Dedifferentiated amniotic fluid mesenchymal stem cell (primary cell): ENCODE results near the gene GET4.
"Not testable (repeated sequence)": the region's sequence is repeated elsewhere in the genome, so short reads cannot be mapped to it uniquely, and the experiment has no call there.

Source experiments
- DNase-seq: peaks from one replicate; pipeline ENCODE4 v3.0.0-alpha.2; 2016; ENCODE audit errors: extremely low spot score

GET4 gene

DNA sequence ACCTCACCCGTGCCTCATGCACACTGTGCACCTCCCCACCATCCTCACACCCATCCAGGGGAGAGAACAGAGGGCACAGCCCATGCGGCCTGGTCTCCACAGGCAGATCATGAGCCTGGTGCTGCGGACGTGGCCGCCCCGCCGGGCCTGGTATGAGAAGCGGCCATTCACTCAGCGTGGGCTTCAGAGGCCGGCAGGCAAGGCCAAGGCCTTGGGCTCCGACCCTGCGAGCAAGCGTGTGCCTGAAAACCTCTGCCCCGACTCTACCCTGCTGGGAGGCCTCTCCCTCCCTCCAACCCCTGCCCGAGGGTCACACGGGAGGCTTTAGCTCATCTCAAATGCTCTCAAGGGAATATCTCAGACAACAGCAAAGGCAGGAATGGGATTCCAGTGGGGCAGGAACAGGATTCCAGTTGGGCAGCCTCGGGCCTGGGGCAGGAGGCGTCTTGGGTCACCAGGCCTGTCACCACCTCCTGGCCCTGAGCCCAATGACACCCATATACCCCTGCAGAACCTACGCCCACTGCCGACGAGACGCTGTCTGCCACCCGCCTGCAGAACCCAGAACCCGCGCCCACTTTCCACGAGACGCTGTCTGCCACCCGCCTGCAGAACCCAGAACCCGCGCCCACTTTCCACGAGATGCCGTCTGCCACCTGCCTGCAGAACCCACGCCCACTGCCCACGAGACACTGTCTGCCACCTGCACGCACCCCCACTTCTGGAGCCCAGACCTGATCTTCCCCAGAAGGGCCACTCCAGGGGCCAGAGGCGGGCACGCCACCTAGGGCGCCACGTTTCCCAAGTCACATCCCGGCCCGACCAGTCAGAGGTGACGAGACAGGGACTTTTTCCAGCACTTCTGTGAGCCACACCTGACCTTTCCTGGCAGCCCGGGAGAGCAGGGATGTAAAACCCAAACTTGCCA lies 39.2 kb downstream of the GET4 start:
- DNase-seq = no peak

DNA sequence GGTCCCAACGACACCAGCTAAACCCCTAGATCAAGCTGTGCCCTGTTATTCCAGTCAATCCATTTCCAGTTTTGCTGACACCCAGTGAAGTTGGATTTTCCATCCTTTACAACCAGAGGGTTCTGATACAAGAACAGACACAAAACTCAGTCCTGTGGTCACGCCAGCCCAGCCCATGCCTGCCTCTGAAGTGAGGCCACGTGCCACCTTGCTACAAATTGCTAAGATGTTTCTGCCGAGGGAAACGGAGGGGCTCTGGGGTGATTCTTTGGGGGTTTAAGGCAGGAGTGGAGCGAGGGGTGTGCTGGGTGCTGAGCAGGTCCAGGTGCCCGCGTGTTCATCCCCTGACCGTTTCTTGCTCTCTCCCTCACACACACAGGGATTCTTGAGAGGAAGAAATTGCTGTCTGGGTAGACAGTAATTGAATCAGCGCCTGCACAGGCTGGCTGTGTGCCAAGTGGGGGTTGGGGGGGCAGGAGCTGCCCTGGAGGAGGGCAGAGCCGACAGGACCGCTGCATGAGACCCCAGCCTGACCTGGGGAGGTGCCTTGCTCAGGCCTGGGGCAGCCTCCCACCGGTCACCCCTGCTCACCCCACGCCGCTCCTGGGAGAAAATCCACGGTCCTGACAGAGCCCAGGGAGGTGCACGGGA lies 40.1 kb downstream of the GET4 start:
- DNase-seq = no peak

DNA sequence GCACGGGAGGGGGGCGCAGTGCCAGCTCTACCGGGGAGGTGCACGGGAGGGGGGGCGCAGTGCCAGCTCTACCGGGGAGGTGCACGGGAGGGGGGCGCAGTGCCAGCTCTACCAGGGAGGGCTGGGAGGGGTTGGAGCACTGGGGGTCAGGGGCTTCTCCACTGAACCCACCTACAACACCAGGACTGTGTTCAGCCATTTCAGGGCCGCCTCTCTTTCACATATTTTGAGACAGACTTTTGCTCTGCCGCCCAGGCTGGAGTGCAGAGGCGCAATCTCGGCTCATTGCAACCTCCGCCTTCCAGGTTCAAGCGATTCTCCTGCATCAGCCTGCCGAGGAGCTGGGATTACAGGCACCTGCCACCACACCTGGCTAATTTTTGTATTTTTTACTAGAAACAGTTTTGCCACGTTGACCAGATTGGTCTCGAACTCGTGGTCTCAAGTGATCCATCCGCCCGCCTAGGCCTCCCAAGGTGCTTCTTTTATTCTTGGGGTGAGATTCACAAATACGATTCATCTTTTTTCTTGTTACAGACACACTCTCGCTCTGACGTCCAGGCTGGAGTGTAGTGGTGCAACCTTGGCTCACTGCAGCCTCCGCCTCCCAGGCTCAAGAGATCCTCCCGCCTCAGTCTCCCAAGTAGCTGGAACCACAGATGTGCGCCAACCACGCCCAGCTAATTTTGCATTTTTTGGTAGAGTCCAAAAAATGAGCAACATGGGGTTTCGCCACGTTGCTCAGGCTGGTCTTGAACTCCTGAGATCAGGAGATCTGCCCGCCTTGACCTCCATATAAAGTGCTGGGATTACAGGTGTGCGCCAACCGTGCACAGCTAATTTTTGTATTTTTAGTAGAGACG lies 41.1 kb downstream of the GET4 start:
- no peak for DNase-seq

DNA sequence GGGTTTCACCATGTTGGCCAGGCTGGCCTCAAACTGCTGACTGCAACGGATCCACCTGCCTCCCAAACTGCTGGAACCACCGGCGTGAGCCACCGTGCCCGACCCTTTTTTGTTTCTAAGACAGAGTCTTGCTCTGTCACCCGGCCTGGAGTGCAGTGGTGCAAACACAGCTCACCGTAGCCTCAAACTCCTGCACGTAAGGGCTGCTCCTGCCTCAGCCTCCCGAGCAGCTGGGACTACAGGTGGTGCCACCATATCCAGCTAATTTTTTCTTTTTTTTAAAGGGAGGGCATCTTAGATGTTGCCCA lies 41.7 kb downstream of the GET4 start:
- no peak for DNase-seq

DNA sequence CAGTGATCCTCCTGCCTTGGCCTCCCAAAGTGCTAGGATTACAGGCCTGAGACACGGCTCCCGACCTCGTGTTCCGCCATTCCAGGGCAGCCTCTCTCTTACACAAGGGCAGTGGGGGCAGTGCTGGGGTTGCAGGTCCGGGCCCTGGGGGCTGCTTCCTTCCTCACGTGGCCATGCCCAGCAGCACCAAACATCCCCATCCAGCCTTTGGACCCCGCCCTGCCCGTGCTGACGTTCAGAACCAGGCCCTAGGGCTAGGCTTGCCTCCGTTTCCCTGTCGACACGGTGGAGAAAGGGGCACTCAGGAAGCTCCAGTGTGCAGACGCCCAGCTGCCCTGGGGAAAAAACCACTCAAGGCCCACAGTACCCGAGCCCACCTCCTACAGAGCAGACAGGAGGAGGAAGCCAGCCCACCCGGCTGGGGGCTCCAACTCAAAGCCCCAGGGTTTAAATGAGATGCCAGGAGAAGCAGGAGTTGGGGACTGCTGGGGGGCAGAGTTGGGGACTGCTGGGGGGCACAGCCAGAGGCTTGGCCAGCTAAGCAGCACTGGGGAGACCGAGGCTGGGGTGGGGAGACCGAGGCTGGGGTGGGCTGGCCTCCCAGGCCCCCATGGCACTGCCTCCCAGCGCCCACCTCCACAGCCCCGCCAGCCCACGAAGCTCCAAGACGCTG lies 42.2 kb downstream of the GET4 start:
- no peak for DNase-seq

DNA sequence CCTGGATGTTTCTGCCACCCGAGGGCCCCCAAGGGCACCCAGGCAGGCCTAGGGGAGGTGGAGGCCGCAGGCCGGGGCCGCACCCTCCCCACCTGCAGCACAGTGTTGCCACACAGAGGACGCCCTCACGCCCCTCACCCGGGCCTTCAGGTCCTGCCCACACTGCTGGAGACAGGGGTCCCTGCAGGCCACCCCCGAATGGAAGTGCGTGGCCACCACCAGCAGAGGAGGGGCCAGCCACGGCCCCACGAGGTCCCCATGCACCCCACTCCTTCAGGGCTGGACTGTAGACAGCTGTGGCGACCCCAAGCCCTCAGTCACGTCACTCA lies 42.7 kb downstream of the GET4 start:
- DNase-seq = no peak

DNA sequence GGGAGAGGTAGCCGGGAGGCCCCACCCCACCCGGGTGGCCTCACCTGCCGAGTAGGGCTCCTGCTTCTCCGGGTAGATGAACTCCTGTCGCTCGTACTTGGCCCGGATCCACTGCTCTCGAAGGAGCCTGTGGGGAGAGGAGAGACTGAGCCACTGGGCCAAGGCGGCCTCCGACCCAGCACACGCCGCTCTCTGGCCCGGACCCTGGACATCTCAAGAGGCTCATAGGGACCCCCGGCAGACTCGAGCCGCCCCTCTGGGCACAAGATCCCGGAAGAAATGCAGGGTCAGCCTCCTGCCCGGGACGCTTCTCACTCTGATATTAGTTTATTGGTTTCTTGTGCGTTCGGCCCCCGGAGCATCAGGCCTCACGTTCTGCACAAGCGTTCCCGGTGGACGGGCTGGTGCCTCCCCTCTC lies 43.6 kb downstream of the GET4 start:
- no peak for DNase-seq

DNA sequence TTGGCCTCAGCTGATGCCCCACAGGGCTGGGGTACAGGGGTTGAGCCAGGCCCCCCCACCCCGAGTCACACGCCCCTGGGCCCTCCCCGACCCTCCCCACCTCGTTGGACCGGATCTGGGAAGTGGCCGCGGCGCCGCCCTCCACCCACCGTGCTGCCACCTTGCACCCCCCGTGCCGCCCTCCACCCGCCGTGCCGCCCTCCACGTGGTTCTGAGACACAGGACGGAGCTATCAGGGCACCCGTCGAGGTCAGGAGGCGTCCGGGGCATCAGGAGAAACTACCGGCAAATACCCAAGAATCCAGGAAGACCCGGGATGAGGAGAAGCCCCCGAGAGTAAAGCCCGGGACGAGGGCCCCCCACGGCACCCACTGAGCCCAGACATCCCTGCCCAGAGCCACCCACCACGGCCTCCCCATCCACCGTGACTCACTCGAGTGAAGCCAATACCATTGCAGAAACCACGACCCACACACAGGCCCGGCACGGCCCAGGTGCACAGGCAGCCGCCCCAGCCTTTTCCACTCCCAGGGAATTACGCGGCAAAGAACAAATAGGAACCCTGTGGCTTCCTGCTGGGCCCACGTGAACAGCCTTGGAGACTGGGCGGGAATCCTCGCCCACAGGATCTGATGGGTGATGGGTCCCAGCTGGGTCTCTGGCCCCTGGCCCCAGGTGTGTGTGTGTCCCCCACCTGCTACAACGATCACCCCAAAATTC lies 44.2 kb downstream of the GET4 start:
- DNase-seq = no peak

DNA sequence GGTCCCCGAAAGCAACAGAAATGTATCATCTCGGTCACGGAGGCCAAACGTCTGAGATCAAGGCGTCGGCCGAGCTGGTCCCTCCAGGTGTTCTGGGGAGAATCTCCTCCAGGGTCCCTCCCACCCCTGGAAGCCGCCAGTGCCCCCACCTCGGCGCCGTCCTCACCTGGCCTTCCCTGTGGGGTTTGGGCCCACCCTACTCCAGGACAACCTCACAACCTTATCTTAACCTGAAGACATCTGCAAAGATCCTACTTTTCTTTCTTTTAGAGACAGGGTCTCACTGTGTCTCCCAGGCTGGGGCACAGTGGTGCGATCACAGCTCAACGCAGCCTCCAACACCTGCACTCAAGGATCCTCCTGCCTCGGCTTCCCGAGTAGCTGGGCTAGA lies 44.7 kb downstream of the GET4 start:
- no peak for DNase-seq

DNA sequence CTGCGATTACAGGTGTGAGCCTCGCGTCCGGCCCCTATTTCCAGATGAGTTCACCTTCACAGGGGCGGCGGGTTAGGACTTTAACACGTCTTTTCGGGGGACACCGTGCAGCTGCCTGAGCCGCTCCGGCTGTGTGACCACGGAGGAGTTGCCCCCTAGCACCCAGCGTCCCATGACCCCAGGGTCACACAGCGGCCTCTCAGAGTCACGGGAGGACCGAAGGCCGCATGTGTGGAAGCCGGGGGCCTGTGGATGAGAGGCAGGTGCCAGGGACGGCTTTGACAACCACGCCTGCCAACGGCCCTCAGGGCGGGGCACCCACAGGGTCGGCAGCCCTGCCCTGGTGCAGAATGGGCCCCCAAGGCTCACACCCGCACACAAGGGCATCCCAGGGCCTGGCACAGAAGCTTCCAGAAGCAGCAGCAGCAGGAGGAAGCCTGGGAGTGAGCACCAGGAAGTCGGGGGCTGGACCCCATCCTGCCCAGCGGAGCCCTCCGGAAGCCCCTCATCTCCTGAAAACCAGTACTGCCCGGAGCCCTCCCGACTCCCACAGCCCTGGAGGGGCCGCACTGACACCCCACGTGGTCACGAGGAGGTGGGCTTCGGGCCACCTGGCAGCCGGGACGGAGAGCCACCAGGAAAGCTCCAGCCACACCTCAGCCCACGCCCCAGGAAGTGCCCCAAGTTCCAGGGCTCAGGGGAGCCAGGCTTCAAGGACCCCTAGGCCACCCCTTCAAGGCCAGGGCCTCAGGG lies 45.4 kb downstream of the GET4 start:
- DNase-seq = no peak

DNA sequence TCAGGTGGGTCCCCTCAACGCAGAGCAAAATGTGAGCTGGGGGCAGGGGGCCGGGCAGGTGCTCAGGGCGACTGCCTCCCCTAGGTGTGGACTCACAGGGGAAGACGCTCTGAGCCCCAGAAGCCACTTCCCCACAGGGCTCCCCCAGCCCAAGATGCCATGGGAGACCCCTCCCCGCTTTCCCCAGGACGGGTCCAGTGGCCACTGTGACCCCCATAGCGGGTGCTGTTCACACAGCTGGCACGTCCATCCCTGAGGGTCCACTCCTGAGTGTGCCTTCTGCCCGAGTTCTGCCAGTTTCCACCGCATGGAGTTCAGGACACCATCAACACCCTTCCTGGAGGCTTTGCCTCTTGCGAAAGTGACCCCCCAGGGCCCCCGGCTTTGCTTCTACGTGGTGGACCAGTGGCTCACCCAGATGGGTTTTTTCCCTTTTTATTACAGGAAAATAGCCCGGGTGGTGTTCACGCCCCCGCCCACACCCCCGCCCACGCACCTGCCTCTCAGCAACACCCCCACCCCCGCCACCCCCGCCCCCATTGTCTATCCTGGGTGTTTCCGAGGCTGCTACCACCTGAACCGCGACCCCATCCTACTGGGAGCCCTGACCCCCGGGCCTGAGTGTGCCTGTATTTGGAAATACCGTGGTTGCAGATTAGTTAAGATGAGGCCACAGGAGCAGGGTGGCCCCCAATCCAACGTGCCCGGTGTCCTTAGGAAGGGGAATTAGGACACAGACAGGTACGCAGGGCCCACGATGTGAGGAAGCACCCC lies 46.2 kb downstream of the GET4 start:
- DNase-seq = no peak

DNA sequence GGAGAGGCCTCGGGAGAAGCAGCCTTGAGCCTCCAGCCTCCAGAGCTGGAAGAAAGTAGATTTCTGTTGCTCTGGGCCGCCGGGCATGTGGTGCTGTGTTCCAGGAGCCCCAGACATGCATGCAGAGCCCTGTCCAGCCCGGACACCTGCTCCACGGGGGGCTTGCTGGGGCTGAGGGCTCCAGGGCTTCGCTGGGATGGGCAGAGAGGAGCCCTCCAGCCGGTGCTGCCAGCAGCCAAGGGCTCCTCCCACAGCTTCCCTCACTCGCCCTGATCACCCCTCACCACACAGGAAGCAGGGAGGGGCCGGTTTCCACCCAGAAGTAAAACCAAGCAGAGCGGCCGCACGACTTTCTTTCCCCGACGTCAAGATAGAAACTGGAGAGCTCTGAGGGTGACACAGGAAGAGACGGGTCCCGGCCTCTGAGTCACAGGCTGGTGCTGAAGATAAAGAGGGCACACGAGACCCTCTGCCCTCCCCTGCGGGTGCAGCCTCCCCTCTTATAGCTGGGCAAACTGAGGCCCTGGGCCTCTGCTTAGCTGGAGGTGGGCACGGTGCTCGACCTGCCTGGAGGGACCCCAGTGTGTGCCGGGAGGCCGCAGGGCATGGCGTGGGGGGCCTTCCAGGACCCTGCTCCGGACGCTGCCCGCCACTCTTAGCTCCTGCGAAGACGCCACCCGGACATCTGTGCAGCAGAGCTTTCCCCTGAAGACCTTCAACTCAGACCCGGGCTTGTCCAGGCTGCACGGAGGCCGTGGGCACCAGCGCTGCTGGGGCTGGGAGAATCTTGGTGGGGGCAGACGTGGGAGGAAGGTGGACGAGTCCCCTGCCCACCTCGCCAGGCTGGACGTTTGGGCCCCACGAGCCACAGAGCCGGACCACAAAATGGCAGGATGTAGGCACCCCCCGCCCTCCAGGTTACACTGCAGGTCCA lies 47.0 kb downstream of the GET4 start:
- no peak for DNase-seq

DNA sequence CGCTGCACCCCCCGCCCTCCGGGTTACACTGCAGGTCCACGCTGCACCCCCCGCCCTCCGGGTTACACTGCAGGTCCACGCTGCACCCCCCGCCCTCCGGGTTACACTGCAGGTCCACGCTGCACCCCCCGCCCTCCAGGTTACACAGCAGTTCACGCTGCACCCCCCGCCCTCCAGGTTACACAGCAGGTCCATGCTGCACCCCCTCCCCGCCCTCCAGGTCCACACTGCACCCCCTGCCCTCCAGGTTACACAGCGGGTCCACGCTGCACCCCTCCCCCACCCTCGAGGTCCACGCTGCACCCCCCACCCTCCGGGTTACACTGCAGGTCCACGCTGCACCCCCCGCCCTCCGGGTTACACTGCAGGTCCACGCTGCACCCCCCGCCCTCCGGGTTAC lies 47.7 kb downstream of the GET4 start:
- DNase-seq = not testable (repeated sequence)

DNA sequence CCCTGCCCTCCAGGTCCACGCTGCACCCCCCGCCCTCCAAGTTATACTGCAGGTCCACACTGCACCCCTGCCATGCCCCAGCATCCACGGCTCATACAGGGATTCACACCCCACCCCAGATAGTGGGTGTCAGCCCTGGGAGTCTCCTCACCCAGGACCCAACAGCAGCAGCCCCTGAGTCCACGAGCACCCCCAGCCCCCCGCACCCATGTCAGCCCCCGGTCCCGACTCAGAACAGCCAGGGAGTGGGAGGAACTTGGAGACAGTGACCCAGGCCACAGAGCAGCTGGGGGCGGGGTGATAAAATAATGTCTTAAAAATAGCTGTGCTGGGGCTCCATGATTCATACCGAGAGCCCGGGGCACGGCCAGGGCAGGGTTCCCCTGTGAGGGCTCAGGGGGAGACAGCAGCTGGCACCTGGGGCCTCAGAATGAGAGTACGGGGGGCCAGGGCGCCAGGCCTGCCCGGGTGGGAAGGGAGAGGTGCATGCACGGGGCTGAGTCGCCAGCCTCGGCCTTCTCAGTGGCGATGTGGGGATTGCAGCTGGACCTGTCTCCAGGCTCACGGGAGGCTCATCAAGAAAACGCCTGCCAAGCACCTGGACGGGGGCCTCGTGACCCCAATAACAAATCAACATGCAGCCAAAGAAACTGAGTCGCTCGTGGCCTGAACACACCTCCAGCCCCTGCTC lies 48.3 kb downstream of the GET4 start:
- DNase-seq = no peak

DNA sequence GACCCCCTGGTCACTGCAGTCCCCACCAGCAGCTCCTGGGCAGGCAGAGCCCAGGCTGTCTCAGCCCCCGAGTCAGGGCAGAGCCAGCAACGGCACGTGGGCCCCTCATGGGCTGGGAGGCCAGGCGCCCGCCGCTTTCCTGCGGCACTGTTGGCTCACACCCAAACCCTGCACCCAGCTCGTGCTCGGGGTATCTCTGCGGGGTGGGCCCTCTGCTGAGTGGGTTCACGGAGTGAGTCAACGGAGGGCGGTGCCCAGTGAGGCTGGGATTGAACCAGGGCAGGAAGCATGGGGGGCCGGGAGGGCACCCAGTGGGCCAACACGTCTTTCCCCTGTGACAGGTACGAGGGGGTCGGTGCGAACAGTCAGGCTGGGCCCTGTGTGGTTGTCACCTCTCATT lies 49.2 kb downstream of the GET4 start:
- no peak for DNase-seq

DNA sequence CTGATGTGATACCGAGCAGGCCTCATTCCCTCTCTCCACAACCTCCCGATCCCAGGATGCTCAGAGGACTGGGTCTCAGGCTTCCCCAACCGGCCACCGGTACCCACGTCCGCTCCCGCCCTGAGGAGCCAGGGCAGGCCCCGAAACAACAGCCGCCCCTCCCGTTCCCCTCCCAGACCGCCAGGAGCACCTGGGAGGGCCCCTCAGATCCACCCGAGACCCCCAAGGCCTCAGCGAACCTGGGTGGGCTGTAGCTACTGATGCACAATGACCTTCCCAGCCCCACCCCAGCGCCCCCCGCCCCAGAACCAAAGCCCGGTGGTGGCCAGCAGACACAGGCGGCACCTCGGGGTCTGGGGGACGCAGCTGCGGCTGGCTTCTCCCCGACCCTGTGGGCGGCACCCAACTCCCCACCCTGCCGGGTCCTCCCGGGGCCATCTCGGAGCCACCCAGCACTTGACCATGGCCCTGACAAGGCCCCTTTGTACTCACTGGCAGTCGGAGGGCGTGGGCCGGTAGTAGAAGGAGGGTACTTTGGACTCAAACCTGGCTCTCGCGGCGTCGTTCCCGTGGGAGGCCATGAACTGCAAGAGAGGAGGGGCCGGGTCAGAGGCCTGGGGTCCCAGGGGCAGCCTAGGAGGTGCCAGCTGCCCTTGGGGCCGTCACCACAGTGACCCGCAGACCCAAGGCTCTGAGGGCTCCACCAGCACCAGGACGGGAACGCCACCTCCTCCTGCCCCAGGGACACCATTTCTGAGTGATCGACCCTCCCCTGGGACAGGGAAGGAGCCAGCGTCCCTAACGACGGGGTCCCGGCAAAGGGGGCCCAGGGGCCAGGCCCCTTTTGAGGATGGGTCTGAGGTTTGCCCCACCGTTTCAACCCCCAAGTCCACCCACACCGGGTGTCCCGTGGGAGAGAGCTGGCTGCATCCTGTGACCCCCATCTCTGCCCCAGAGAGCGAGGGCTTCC lies 50.0 kb downstream of the GET4 start:
- DNase-seq = no peak

DNA sequence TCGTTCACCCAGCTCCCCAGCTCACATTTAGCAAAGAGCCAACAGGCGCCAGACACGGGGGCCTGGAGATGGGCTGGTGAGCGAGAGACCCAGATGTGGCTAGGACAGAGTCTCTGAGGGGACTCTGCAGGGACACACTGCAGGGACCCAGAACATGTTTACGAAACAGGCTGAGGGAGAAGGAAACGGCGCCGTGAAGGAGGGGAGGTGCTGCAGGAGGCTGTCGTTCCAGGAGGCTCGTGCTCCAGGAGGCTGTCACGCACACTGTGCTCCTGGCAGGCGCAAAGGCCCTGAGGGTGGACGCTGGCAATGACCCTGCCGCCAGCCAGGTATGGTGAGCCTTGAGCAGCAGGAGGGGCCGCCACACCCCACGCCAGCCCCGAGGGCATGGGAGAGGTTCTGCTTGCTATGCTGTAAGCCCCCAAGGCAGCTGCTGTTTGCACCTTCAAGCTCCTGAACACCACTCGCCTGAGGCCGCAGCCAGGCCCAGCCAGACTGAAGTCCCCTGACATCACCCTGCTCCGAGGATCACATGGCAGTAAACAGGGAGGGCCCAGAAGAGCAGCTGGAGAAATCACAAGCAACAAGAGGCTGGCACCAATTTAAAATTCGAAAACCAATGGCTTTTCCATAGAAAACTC lies 50.8 kb downstream of the GET4 start:
- DNase-seq = no peak
